ENCODE measurements around the gene TCF12. TPM values are rescaled to one million over a fixed set of nuclear protein-coding genes. Genes with fewer than 3 reads are reported as not detected.

TCF12 gene
- total and polyA plus RNA-seq, 2 donors (not counting 3 experiments of a cell fraction or from before 2014, with no cell fraction given) = 72.1 to 133 TPM

GRCh38 chr15:57108296-57108695, 189.9 kb downstream of the TCF12 start:
- Histone ChIP-seq H3K9ac (replicated peaks; ENCODE audit: extremely low read depth, insufficient read depth, low read length) (no peak overlapping the region), H3K4me3 (replicated peaks in 1 of 3; ENCODE audit: insufficient read depth in 1 of 3, low read depth in 1 of 3, low read length in 3 of 3) (no peak overlapping the region), H3K27ac (ENCODE audit: insufficient read depth, low read depth, low read length) (no peak overlapping the region), H3K36me3 (ENCODE audit: control insufficient read depth in 2 of 2, extremely low read depth in 1 of 2, insufficient read depth in 2 of 2, low read length in 2 of 2) (no peaks in the 10 kb centered on the region), H3K27me3 (ENCODE audit: control insufficient read depth in 2 of 2, insufficient read depth in 2 of 2, low read length in 2 of 2) (no peaks in the 10 kb centered on the region), H2AFZ (ENCODE audit: low read depth, low read length) (no peak overlapping the region), H3K4me2 (ENCODE audit: insufficient read depth, low read length) (no peak overlapping the region), H3K4me1 (ENCODE audit: control insufficient read depth, extremely low read depth, insufficient read depth, low read length) (no peaks in the 10 kb centered on the region), H3K9me1 (replicated peaks; ENCODE audit: control insufficient read depth, extremely low read depth, insufficient read depth, low read length) (no peaks in the 10 kb centered on the region), H3K9me3 (replicated peaks; ENCODE audit: control insufficient read depth, insufficient read depth, low read length) (no peaks in the 10 kb centered on the region), H4K20me1 (replicated peaks; ENCODE audit: control insufficient read depth, extremely low read depth, insufficient read depth, low read length) (no peaks in the 10 kb centered on the region), H3K79me2 (ENCODE audit: control insufficient read depth, insufficient read depth, low read length) (peaks cover 16% of the 10 kb centered on the region)
- no TSS peak for BruUV-seq (replicated peaks)
- POLR2A ChIA-PET = interaction anchor here (0.6 kb wide), 1 partner anchor 348 kb away, joined by 3 read pairs; no protein-coding TSS in a partner anchor
- DNase-seq (ENCODE audit: low read depth, low spot score) (no peak), FAIRE-seq (no peak)
- CTCF ChIA-PET = no interaction called here
- TF ChIP-seq, protein P1, sequence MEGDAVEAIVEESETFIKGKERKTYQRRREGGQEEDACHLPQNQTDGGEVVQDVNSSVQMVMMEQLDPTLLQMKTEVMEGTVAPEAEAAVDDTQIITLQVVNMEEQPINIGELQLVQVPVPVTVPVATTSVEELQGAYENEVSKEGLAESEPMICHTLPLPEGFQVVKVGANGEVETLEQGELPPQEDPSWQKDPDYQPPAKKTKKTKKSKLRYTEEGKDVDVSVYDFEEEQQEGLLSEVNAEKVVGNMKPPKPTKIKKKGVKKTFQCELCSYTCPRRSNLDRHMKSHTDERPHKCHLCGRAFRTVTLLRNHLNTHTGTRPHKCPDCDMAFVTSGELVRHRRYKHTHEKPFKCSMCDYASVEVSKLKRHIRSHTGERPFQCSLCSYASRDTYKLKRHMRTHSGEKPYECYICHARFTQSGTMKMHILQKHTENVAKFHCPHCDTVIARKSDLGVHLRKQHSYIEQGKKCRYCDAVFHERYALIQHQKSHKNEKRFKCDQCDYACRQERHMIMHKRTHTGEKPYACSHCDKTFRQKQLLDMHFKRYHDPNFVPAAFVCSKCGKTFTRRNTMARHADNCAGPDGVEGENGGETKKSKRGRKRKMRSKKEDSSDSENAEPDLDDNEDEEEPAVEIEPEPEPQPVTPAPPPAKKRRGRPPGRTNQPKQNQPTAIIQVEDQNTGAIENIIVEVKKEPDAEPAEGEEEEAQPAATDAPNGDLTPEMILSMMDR (IDR thresholded peaks at IDR 0.05; ENCODE audit: extremely low read depth in 1 of 2, insufficient read depth in 1 of 2, low read depth in 1 of 2, low read length in 2 of 2) = no peak
- TF ChIP-seq MAX (IDR thresholded peaks at IDR 0.05; ENCODE audit: insufficient read depth, insufficient read length) (no peak), GATA2 (IDR thresholded peaks at IDR 0.05; ENCODE audit: insufficient read depth, insufficient read length, low read depth, low read length) (no peak), POLR2A (IDR thresholded peaks at IDR 0.05; ENCODE audit: low read depth, low read length) (no peak), POLR2AphosphoS5 (IDR thresholded peaks at IDR 0.05; ENCODE audit: insufficient read depth, low read depth, low read length) (no peak), JUN (IDR thresholded peaks at IDR 0.05; ENCODE audit: borderline replicate concordance, insufficient read depth, insufficient read length, low read depth) (no peak), MYC (IDR thresholded peaks at IDR 0.05; ENCODE audit: low read depth, low read length) (no peak), FOS (IDR thresholded peaks at IDR 0.05; ENCODE audit: borderline replicate concordance, insufficient read depth, low read length) (no peak), EZH2 (IDR thresholded peaks at IDR 0.05; ENCODE audit: borderline replicate concordance, low read depth, low read length, severe bottlenecking) (no peak)
- intact Hi-C loops (cut with micrococcal nuclease) = no loop called here
- dilution Hi-C loops (cut with MboI; ENCODE audit: extremely low pct_ligation_motif_present, low sequenced_read_pairs) = no loop called here
